Activated CD4-positive, alpha-beta T cell treated with anti-CD3 and anti-CD28 coated beads, Interleukin-2, amount 10 ng/mL, durations not matched to agents 7 days and 5 days (primary cell): ENCODE data around the gene MFSD6L. TPM values are rescaled to one million over a fixed set of nuclear protein-coding genes. Genes with fewer than 3 reads are reported as not detected.

Experiments used
- CTCF ChIA-PET: fragments of 350-600 bp; sonication (Branson Sonifier 250); formaldehyde crosslinking; loops from one replicate; lab custom pipeline; 2021; ENCODE audit warnings: antibody characterized with exemption; lab: Charles Lee
- POLR2A ChIA-PET: fragments of 350-600 bp; sonication (Branson Sonifier 250); formaldehyde crosslinking; loops from one replicate; lab custom pipeline; 2021; ENCODE audit warnings: antibody characterized with exemption; lab: Charles Lee
- DNase-seq: peaks from one replicate; pipeline ENCODE4 v3.0.0-alpha.2; 2020
- H3K27ac Mint-ChIP-seq: one replicate; pipeline ENCODE4 v1.8.0; 2021; ENCODE audit warnings: mild to moderate bottlenecking, moderate library complexity, mixed read lengths
- H3K27me3 Mint-ChIP-seq: one replicate; pipeline ENCODE4 v1.8.0; 2021; ENCODE audit warnings: mixed read lengths
- H3K36me3 Mint-ChIP-seq: one replicate; pipeline ENCODE4 v1.8.0; 2021; ENCODE audit warnings: low read depth, mixed read lengths
- H3K4me1 Mint-ChIP-seq: one replicate; pipeline ENCODE4 v1.8.0; 2021; ENCODE audit warnings: mixed read lengths
- H3K4me3 Mint-ChIP-seq: one replicate; pipeline ENCODE4 v1.8.0; 2021; ENCODE audit warnings: mild to moderate bottlenecking, moderate library complexity, mixed read lengths
- H3K9me3 Mint-ChIP-seq: one replicate; pipeline ENCODE4 v1.8.0; 2021; ENCODE audit warnings: mixed read lengths
- total RNA-seq, 2 experiments: library from RNA; stranded (reverse); gene quantifications; one replicate each; pipeline ENCODE4 v1.2.3, GENCODE V29; 2021

The MFSD6L gene
- total RNA-seq, 2 experiments from 2014 or later: 0.71 to 1.4 TPM

- DNase-seq: no peak
- no peaks in the 10 kb centered on the region for H3K4me1 Mint-ChIP-seq
- no peaks in the 10 kb centered on the region for H3K36me3 Mint-ChIP-seq
- H3K4me3 Mint-ChIP-seq: no peak overlapping the region
- no peak overlapping the region for H3K27ac Mint-ChIP-seq
- H3K9me3 Mint-ChIP-seq: no peaks in the 10 kb centered on the region
- ChIA-PET CTCF (interaction anchor here (1.4 to 2.3 kb wide), 2 partner anchors 9 to 31 kb away, joined by 5 to 6 read pairs; no protein-coding TSS in a partner anchor), POLR2A (interaction anchor here (0.6 kb wide), 1 partner anchor 94 kb away, joined by 3 read pairs; no protein-coding TSS in a partner anchor)
- H3K27me3 Mint-ChIP-seq: peaks cover 40% of the 10 kb centered on the region
These were observed 22.3 kb downstream of the MFSD6L start for GRCh38 chr17:8776881-8777280.

- no peak overlapping the region for H3K4me3 Mint-ChIP-seq
- DNase-seq: no peak
- H3K36me3 Mint-ChIP-seq: no peaks in the 10 kb centered on the region
- ChIA-PET CTCF (interaction anchor here (1.4 to 2.3 kb wide), 2 partner anchors 10 to 30 kb away, joined by 5 to 6 read pairs; no protein-coding TSS in a partner anchor), POLR2A (no interaction called here)
- no peaks in the 10 kb centered on the region for H3K4me1 Mint-ChIP-seq
- no peaks in the 10 kb centered on the region for H3K9me3 Mint-ChIP-seq
- H3K27me3 Mint-ChIP-seq: peaks cover 38% of the 10 kb centered on the region
- H3K27ac Mint-ChIP-seq: no peak overlapping the region
These were observed 22.9 kb downstream of the MFSD6L start for GRCh38 chr17:8776248-8776647.

GRCh38 chr17:8766731-8767130 lies 32.4 kb downstream of the MFSD6L start:
- Mint-ChIP-seq H3K27me3 (peaks cover 19% of the 10 kb centered on the region), H3K4me1 (no peaks in the 10 kb centered on the region), H3K9me3 (no peaks in the 10 kb centered on the region), H3K4me3 (no peak overlapping the region), H3K27ac (no peak overlapping the region), H3K36me3 (no peaks in the 10 kb centered on the region)
- POLR2A ChIA-PET: no interaction called here
- CTCF ChIA-PET: no interaction called here
- DNase-seq: no peak

GRCh38 chr17:8762012-8762411 lies 37.2 kb downstream of the MFSD6L start:
- H3K4me1 Mint-ChIP-seq: no peaks in the 10 kb centered on the region
- no peak for DNase-seq
- H3K4me3 Mint-ChIP-seq: no peak overlapping the region
- no peaks in the 10 kb centered on the region for H3K36me3 Mint-ChIP-seq
- POLR2A ChIA-PET: no interaction called here
- H3K9me3 Mint-ChIP-seq: no peaks in the 10 kb centered on the region
- peaks cover 19% of the 10 kb centered on the region for H3K27me3 Mint-ChIP-seq
- no peak overlapping the region for H3K27ac Mint-ChIP-seq
- CTCF ChIA-PET: interaction anchor here (0.6 to 1.0 kb wide), 3 partner anchors 9 to 105 kb away, joined by 3 to 4 read pairs (median 4); no protein-coding TSS in a partner anchor

GRCh38 chr17:8758137-8758596 lies 41.0 kb downstream of the MFSD6L start, which contains the start of gene SPDYE4:
Gene SPDYE4 (minus strand): TSS chr17:8758546. CDS start chr17:8758382, 164 bp downstream.
- CTCF ChIA-PET: no interaction called here
- no peaks in the 10 kb centered on the region for H3K9me3 Mint-ChIP-seq
- POLR2A ChIA-PET: no interaction called here
- H3K36me3 Mint-ChIP-seq: no peaks in the 10 kb centered on the region
- no peaks in the 10 kb centered on the region for H3K4me1 Mint-ChIP-seq
- H3K4me3 Mint-ChIP-seq: no peak within 1 kb of the TSS
- peaks cover 23% of the 10 kb centered on the region for H3K27me3 Mint-ChIP-seq
- DNase-seq: no peak
- H3K27ac Mint-ChIP-seq: no peak within 1 kb of the TSS

GRCh38 chr17:8757189-8757588 lies 42.0 kb downstream of the MFSD6L start:
- ChIA-PET CTCF (interaction anchor here (1.5 kb wide), 1 partner anchor 29 kb away, joined by 4 read pairs; no protein-coding TSS in a partner anchor), POLR2A (no interaction called here)
- Mint-ChIP-seq H3K4me3 (no peak overlapping the region), H3K27me3 (peaks cover 20% of the 10 kb centered on the region), H3K36me3 (no peaks in the 10 kb centered on the region), H3K9me3 (no peaks in the 10 kb centered on the region), H3K27ac (no peak overlapping the region), H3K4me1 (no peaks in the 10 kb centered on the region)
- no peak for DNase-seq

GRCh38 chr17:8755590-8756255 lies 43.4 kb downstream of the MFSD6L start:
- Mint-ChIP-seq H3K4me3 (no peak overlapping the region), H3K9me3 (no peaks in the 10 kb centered on the region)

GRCh38 chr17:8754890-8755289 lies 44.3 kb downstream of the MFSD6L start:
- peaks cover 9% of the 10 kb centered on the region for H3K27me3 Mint-ChIP-seq
- H3K27ac Mint-ChIP-seq: no peak overlapping the region
- no peaks in the 10 kb centered on the region for H3K9me3 Mint-ChIP-seq
- no peaks in the 10 kb centered on the region for H3K36me3 Mint-ChIP-seq
- POLR2A ChIA-PET: no interaction called here
- CTCF ChIA-PET: interaction anchor here (1.4 to 1.8 kb wide), 2 partner anchors 371 to 511 kb away, joined by 3 to 4 read pairs; no protein-coding TSS in a partner anchor
- no peak overlapping the region for H3K4me3 Mint-ChIP-seq
- H3K4me1 Mint-ChIP-seq: no peaks in the 10 kb centered on the region
- DNase-seq: no peak

More at GRCh38 chr17:8755590-8756255, 43.4 kb downstream of the MFSD6L start:
- POLR2A ChIA-PET: no interaction called here
- no peak overlapping the region for H3K27ac Mint-ChIP-seq
- H3K36me3 Mint-ChIP-seq: no peaks in the 10 kb centered on the region
- no peak for DNase-seq
- peaks cover 10% of the 10 kb centered on the region for H3K27me3 Mint-ChIP-seq
- no peaks in the 10 kb centered on the region for H3K4me1 Mint-ChIP-seq
- CTCF ChIA-PET: interaction anchor here (0.9 to 1.4 kb wide), 2 partner anchors 9 to 512 kb away, joined by 3 read pairs; no protein-coding TSS in a partner anchor

GRCh38 chr17:8753976-8754440 lies 45.2 kb downstream of the MFSD6L start:
- H3K27me3 Mint-ChIP-seq: peaks cover 7% of the 10 kb centered on the region
- DNase-seq: no peak
- no peaks in the 10 kb centered on the region for H3K9me3 Mint-ChIP-seq
- ChIA-PET POLR2A (no interaction called here), CTCF (interaction anchor here (1.8 kb wide), 1 partner anchor 370 kb away, joined by 4 read pairs; no protein-coding TSS in a partner anchor)
- no peak overlapping the region for H3K4me3 Mint-ChIP-seq
- no peaks in the 10 kb centered on the region for H3K36me3 Mint-ChIP-seq
- no peak overlapping the region for H3K27ac Mint-ChIP-seq
- H3K4me1 Mint-ChIP-seq: no peaks in the 10 kb centered on the region

- H3K9me3 Mint-ChIP-seq: no peaks in the 10 kb centered on the region
- no peak for DNase-seq
- CTCF ChIA-PET: interaction anchor here (0.7 to 1.8 kb wide), 3 partner anchors 9 to 370 kb away, joined by 3 to 4 read pairs (median 4); no protein-coding TSS in a partner anchor
These were observed 45.8 kb downstream of the MFSD6L start for GRCh38 chr17:8753136-8753975.

GRCh38 chr17:8749616-8750015 lies 49.5 kb downstream of the MFSD6L start:
- POLR2A ChIA-PET: no interaction called here
- no peak for DNase-seq
- Mint-ChIP-seq H3K27me3 (peaks cover 17% of the 10 kb centered on the region), H3K4me3 (no peak overlapping the region), H3K36me3 (no peaks in the 10 kb centered on the region), H3K4me1 (peaks cover 13% of the 10 kb centered on the region), H3K27ac (no peak overlapping the region), H3K9me3 (peaks cover 5% of the 10 kb centered on the region)
- CTCF ChIA-PET: no interaction called here

More at GRCh38 chr17:8753136-8753975, 45.8 kb downstream of the MFSD6L start:
- no peaks in the 10 kb centered on the region for H3K36me3 Mint-ChIP-seq
- POLR2A ChIA-PET: no interaction called here
- no peak overlapping the region for H3K4me3 Mint-ChIP-seq
- no peak overlapping the region for H3K27ac Mint-ChIP-seq
- peaks cover 1% of the 10 kb centered on the region for H3K4me1 Mint-ChIP-seq
- peaks cover 7% of the 10 kb centered on the region for H3K27me3 Mint-ChIP-seq

GRCh38 chr17:8747742-8748141 lies 51.4 kb downstream of the MFSD6L start:
- Mint-ChIP-seq H3K9me3 (peaks cover 5% of the 10 kb centered on the region), H3K27me3 (peaks cover 17% of the 10 kb centered on the region), H3K4me1 (peaks cover 15% of the 10 kb centered on the region), H3K36me3 (no peaks in the 10 kb centered on the region), H3K27ac (no peak overlapping the region), H3K4me3 (no peak overlapping the region)
- POLR2A ChIA-PET: no interaction called here
- CTCF ChIA-PET: interaction anchor here (1.6 kb wide), 1 partner anchor 151 kb away, joined by 5 read pairs; no protein-coding TSS in a partner anchor
- no peak for DNase-seq
